IPS-11a (cell line): ENCODE measurements around the gene GPD1L.
"Not testable (repeated sequence)": the region's sequence is repeated elsewhere in the genome, so short reads cannot be mapped to it uniquely, and the experiment has no call there.

Experiments
- H3K4me3 ChIP-seq: one replicate; pipeline ENCODE4 v1.5.1; 2013; ENCODE audit warnings: low read depth, low read length, control low read depth

The GPD1L gene

GRCh38 chr3:32180141-32180784, 73.8 kb downstream of the GPD1L start:
- H3K4me3 ChIP-seq: no peak overlapping the region

GRCh38 chr3:32181365-32181764, 74.9 kb downstream of the GPD1L start:
- H3K4me3 ChIP-seq: no peak overlapping the region

GRCh38 chr3:32181796-32182195, 75.4 kb downstream of the GPD1L start:
- no peak overlapping the region for H3K4me3 ChIP-seq

- no peak overlapping the region for H3K4me3 ChIP-seq
Observed at GRCh38 chr3:32184187-32184730, 77.8 kb downstream of the GPD1L start.

DNA sequence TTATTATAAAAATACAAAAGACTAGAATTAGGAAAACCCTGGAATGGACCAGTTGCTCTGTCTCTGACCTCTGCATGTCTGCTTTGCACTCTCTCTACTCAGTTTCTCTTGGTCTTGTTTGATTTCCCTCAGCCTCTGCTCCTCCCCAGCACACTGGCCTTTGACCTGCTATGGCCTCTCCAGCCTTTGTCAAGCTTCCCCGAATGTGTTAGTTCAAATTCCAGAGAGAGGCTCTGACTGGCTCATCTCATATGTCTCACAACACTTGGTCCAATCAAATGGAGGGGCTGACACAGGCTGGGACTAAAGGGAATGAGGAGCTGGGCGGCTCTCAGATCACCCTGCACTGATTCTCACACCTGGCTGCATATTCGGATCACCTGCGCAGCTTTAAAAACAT, 79.7 kb downstream of the GPD1L start:
- H3K4me3 ChIP-seq: no peak overlapping the region

- H3K4me3 ChIP-seq: no peak overlapping the region
Observed at GRCh38 chr3:32186876-32187275, 80.5 kb downstream of the GPD1L start.

GRCh38 chr3:32189693-32190092, 83.3 kb downstream of the GPD1L start:
- no peak overlapping the region for H3K4me3 ChIP-seq

DNA sequence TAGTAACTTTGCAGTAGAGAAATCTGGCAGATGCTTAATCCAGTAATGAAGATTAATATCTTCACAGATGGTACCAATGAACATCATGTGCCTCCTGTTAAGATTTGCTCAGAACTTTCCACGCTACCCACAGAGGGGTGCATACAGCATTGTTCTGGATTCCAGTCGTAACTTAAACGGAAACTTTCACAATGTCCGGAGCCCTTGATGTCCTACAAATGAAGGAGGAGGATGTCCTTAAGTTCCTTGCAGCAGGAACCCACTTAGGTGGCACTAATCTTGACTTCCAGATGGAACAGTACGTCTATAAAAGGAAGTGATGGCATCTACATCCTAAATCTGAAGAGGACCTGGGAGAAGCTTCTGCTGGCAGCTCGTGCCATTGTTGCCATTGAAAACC, 84.1 kb downstream of the GPD1L start:
- not testable (repeated sequence) for H3K4me3 ChIP-seq

- H3K4me3 ChIP-seq: no peak overlapping the region
Observed at GRCh38 chr3:32193101-32193500, 86.7 kb downstream of the GPD1L start.

DNA sequence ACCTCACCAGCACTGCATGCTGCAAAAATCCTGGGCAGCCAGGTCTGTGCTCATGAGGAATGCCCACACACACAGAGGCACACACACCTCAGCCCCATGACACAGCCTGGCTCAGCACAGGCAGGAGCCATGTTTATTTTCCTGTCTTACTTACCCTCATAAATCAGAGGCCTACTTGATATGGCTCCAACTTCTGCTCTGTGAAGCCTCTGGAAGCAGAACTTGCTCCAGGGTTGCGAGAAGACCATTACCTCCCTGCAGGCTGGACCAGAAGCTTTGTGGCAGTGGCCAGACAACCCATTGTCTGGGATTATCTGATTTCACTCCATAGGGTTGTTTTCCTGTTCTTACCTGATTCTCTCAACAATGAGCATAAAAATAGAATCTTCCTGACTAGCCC, 88.2 kb downstream of the GPD1L start:
- H3K4me3 ChIP-seq: no peak overlapping the region

GRCh38 chr3:32195995-32196540, 89.6 kb downstream of the GPD1L start:
- H3K4me3 ChIP-seq: no peak overlapping the region

DNA sequence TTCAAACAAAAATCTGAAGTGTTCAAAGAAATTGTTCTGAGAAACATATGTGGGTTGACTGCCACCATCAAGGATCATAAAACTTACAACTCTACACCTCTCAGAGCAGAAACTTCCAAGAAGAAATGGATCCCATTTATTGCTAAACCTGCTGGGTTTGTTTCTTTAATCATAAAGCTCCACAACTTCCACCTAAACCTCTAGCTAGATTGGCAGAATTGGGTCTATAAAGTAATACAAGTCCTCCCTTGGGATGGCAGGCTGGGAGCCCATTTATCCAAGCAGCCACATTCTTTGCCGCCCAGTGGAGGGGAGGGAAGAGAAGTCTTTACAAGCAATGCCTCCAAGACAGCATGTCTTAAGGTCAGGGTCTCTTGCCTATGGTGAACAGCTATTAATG, 91.6 kb downstream of the GPD1L start:
- no peak overlapping the region for H3K4me3 ChIP-seq

DNA sequence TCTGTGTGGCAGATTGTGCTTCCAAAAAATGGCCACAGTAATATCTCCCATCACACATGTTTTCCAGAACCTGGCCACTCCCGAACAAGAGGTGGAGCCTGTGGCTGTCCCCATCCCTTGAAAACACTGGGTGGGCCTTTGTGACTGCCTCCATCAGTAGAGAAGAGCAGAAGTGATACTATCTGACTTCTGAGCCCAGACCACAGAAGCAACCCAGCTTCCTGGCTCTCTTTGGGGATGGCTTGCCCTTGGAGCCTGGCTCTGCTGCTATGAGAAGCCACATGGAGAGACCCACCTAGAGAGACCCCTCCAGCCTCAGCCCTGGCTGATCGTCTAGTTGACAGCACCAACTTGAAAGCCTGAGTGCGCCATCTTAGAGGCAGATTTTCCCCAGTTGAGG, 92.3 kb downstream of the GPD1L start:
- H3K4me3 ChIP-seq: no peak overlapping the region

DNA sequence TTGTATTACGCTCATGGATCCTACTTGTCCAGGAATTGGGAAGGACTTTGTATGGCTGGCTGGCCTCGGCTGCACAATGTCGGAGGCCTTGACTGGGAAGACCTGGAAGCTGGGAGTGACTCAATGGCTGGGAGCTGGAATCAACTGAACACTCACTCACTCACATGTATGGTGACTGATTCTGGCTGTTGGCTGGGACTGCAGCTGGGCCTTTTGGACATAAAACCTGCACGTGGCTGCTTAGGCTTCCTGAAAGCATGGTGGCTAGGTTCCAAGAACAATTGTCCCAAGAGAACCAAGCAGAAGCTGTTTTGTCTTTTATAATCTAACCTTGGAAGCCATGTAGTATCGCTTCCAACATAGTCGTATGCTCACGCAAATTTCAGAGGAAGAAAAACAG, 94.1 kb downstream of the GPD1L start:
- no peak overlapping the region for H3K4me3 ChIP-seq

DNA sequence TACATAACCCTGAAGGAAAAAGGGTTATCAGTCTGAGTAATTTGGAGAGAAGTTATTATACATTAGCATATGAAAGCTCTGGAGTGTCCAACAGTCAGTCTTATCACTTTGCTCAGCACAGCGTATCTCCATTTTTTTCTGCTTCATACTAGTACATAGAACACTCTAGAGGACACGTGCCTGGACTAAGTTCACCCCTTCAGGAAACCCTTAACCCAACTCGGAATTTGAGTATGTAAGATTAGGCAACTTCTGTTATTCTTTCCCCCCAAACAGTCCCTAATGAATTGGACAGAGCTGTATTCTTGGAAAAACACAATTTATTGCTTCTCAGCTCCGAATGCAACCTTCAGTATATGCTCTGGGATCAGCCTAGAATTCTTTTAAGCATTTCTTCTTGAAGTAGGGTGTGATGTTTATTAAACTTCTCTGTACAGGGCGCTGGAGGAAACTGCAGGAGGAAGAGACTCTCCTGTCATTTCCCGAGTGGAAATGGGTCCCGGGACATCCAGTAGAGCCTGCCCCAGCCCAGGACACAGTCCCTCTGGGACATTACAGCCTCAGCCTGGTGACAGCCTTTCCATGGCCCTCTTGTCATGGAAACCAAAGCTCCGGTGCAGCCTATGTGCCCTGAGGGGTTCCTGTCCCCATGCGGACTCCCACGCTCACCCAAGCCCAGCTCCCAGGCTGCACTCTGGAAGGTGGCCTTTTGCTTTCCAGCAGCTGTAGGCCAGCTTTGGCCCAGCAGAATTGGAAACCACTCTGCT, 94.8 kb downstream of the GPD1L start:
- no peak overlapping the region for H3K4me3 ChIP-seq

DNA sequence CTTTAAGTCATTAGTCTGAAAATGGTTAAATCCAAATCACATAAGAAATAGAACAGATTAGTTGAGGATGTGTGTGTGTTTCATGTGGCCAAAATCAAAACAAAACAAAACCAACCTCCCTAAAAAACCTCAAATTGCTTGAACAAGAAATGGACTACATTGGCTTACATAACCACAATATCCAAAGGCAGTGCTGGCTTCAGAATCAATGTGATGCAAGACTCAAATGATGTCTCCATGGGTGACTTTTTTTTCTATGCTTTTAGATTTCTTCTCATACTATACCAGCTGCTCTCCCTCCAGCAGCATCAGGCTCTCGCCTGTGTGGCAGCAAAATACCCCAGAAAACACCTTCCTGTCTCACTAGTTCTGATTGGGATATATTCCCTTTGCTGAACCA, 96.1 kb downstream of the GPD1L start:
- H3K4me3 ChIP-seq: no peak overlapping the region

DNA sequence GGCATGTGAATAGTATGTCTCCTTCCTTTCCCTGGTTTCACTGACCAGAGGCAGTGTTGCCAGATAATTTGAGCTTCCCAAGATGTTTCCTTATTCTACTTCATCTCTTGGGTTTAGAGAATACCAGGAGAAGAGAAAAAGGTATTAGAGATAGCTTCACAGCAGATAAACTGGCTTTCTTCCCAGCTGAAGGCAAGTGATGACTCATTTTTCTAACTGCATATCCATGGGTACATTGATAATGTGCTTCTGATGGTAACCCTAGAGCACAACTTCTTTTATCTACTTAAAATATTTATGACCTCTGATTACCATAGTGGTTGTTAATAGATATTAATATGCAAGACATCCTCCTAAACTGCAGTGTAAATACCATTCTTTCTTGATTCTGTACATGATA, 97.4 kb downstream of the GPD1L start:
- no peak overlapping the region for H3K4me3 ChIP-seq

GRCh38 chr3:32208447-32208846, 102.0 kb downstream of the GPD1L start:
- H3K4me3 ChIP-seq: no peak overlapping the region

- H3K4me3 ChIP-seq: no peak overlapping the region
Observed at GRCh38 chr3:32215185-32215584, 108.8 kb downstream of the GPD1L start.

DNA sequence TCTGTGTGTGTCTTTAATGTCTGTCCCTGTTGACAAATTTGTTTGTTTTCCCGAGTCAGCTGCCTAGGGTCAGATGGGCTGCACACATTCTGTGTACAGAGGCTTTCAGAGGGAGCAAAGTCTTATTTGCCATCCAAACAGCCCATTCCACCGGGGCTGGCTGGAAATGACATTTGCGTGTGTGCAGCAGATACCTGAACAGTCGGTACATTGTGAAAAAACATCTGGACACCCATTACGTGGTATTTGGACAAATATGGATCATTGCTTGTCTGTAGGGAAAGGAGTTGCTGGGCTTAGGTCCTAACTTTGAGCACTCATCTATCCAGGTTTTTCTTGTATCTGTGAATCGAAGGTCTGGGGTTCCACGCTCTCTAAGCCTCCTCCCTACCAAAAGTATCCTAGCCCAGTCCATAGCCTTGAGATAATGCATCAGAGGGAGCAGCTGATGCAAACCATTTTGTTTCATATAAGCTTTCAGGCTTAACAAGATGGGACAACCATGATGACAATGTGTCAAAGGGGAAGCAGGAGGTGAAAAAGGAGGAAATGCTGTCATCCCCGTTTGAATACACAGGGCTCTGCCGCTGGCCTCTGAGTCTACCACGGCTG, 109.9 kb downstream of the GPD1L start:
- H3K4me3 ChIP-seq: no peak overlapping the region

DNA sequence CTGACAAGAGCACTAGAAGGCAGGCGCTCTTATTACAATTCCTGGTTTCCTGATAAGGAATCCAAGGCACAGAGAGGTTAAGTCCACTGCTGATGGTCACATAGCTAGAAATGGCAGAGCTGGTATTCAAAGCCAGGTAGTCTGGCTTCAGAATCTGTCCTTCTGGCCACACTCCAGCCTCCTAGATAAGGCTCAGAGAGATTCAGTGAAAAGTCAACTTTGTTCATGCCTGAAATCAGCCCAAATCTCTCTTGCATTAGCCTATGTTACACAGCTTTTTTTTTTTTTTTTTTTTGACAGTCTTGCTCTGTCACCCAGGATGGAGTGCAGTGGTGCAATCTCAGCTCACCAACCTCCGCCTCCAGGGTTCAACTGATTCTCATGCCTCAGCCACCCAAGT, 110.9 kb downstream of the GPD1L start:
- no peak overlapping the region for H3K4me3 ChIP-seq
